Testis (tissue), 2 donors: ENCODE data around the gene LRRC3.

Experiments
- POLR2A ChIP-seq: fragments of 450-650 bp; IDR thresholded peaks from one replicate; pipeline ENCODE4 v1.6.1; 2017; ENCODE audit warnings: antibody characterized with exemption, mild to moderate bottlenecking, moderate library complexity
- TF ChIP-seq, protein P1 (sequence below), 3 experiments: fragments of 450-650 bp in 2 of 3; fragments of 200-600 bp in 1 of 3; sonication (generic) in 1 of 3; IDR thresholded peaks; one replicate each; pipeline ENCODE4 v1.5.1; 2016 to 2019; ENCODE audit warnings: antibody characterized with exemption in 3 of 3, mild to moderate bottlenecking in 2 of 3, moderate library complexity in 1 of 3

- TF ChIP-seq, protein P1, sequence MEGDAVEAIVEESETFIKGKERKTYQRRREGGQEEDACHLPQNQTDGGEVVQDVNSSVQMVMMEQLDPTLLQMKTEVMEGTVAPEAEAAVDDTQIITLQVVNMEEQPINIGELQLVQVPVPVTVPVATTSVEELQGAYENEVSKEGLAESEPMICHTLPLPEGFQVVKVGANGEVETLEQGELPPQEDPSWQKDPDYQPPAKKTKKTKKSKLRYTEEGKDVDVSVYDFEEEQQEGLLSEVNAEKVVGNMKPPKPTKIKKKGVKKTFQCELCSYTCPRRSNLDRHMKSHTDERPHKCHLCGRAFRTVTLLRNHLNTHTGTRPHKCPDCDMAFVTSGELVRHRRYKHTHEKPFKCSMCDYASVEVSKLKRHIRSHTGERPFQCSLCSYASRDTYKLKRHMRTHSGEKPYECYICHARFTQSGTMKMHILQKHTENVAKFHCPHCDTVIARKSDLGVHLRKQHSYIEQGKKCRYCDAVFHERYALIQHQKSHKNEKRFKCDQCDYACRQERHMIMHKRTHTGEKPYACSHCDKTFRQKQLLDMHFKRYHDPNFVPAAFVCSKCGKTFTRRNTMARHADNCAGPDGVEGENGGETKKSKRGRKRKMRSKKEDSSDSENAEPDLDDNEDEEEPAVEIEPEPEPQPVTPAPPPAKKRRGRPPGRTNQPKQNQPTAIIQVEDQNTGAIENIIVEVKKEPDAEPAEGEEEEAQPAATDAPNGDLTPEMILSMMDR (IDR thresholded peaks at IDR 0.05) = no peak
- no peak for TF ChIP-seq POLR2A
Measured at GRCh38 chr21:44424608-44425306, 30.6 kb upstream of the LRRC3 start.
